A549 treated with Hydrocortisone at 1 μM for 4 hours (cell line): ENCODE data around the gene UFSP2. TPM values are rescaled to one million over a fixed set of nuclear protein-coding genes. Genes with fewer than 3 reads are reported as not detected.

Experiments used
- total RNA-seq: library from RNA; stranded (reverse); fragments of 200-300 nt; extraction: Qiagen RNA extraction; gene quantifications from 5 replicates; pipeline ENCODE4 v1.2.3, GENCODE V29; 2022

UFSP2 gene, protein sequence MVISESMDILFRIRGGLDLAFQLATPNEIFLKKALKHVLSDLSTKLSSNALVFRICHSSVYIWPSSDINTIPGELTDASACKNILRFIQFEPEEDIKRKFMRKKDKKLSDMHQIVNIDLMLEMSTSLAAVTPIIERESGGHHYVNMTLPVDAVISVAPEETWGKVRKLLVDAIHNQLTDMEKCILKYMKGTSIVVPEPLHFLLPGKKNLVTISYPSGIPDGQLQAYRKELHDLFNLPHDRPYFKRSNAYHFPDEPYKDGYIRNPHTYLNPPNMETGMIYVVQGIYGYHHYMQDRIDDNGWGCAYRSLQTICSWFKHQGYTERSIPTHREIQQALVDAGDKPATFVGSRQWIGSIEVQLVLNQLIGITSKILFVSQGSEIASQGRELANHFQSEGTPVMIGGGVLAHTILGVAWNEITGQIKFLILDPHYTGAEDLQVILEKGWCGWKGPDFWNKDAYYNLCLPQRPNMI
- 11.0 to 14.6 TPM (median 12.7 TPM) in 5 replicates for total RNA-seq

DNA sequence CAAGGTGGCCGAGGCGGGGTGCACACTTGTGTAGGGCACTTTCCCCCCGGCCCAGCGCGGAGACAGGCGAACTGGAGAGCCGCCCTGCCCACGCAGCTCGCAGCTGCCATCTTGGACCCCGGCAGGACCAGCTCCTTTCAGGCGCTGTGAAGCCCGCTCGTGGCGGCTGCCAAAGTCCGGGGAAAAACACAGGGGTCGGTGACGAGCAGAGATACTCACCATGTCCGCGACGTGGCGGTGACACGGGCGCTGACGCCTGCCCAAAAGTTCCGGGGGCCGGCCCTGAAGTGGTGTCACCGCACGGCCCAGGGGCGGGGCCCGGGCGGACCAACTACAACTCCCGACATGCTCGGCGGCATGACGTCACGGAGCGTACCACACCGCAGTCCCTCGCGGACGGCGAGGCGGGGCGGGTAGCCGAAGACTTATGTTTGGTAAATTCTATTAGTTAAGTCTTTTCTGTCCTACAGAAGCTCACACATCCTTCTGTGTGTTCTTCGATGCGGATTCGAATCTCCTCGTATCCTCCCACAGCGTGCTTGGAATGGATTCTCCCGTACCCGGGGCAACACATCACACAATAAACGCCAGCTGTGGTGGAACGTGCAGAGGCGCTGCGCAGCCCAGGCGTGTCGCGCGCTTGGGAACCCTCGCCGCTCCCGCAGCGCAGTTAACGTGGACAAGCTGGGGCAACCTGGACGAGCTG, at the start of gene UFSP2:
TSS of gene UFSP2 (minus strand) at position 318 of the 706 bp plus-strand sequence. CDS start at position 222, 96 bp downstream.

DNA sequence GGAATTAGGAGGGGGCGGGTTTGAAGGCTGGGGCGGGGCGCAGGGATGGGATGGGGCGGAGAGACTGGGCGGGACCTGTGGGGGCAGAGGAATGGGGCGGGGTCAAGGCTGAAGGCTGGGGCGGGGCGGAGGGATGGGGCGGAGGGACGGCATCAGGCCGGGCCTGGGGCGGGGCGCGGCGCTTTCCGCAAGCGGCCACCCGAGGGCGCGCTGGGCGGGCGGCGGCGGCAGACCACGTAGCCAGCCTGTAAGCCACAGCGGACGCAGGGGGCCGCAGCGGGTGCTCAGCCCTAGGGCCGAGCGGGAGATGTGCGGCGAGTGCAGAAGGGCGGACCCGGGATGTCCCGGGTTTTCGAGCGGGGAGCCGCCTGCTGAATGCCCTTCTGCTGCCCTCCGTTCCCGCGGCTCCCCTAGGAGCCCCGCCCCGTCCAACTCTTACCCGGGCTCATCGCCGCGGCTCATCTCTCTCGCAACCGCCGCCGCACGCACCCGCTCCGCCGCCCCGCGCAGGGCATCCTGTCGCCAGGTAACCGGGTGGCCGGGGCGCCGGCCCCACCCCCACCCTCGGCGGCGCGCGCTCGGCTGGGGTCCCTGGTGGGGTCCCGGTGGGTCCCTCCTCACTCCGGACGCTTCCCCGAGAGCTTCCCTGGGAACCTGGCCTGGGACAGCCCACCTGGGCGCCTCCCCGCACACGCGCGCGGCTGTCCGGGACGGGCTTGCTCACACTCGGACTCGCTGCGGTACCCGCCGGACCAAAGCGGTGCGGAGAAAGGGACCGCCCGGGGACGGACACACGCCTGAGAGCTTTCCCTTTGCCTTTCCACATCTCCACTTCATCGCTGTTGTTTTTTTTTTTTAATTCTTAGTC, 45.7 kb upstream of the UFSP2 start, which contains the start of gene CCDC110:
TSS of gene CCDC110 (minus strand) at position 499 of the 868 bp plus-strand sequence. CDS start at position 449, 50 bp downstream.

DNA sequence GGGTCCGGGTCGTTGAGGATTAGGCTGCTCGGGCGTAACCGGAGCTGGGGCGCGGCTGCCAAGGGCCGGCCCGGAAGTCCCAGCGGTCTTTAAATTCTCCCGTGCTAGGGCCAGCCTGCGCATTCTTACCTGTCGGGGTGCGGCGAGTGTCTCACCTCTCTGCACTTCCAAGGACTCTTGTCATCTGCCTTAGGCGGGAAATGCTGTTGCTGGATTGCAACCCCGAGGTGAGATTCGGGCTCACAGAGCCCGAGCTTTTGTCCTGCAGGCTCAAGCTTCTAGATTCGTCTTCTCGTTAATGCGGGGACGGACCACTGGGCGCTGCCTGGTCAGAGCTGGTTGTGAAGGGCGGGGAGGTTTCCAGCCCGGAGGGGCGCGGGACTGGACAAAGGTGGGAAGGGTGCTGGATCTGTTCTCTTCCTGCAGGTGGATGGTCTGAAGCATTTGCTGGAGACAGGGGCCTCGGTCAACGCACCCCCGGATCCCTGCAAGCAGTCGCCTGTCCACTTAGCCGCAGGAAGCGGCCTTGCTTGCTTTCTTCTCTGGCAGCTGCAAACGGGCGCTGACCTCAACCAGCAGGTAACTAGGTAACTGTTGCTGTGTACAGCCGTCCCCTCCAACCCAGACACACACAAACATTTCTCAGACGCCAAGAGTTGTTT, 28.9 kb downstream of the UFSP2 start, which contains the start of gene ANKRD37:
TSS of gene ANKRD37 (plus strand) at position 118 of the 662 bp plus-strand sequence. CDS start at position 201, 83 bp downstream.

DNA sequence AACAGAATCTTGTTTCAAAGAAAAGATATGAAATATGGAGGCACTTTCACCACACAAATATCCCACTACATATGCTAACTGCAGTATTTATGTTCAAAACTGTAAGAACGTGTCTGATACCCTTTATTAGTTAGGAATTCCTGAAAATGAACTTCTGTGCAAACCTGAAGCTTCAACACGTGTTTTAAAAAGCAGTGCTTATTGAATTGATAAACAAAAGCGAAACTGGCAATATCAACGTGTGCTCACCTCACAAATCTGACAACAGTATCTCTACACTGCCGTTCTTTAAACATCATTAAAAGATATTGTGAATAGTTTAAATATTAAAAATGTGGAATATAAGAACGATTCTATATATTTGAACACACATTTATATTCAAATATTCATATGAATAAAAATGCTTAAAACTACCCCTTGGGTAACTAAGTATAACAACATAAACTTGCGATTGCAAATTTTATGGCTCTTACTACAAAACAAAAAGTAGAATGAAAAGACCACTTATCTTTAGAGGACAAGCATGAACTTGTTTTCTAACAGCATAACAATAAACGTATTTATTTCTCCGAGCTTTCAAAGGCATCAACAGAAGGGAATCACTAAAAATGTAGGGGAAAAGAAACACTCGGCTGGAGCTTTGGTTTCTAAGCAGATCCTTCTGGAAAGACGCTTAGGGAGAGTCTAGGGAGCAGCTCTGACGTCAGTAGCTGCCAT, 30.4 kb downstream of the UFSP2 start, which contains the start of gene LRP2BP:
TSS of gene LRP2BP (minus strand) at position 687 of the 718 bp plus-strand sequence. CDS start 17,738 bp downstream, outside the sequence.

Other genes with a start within 250 kb of the UFSP2 start
- 7.6 to 15.2 TPM (median 12.0 TPM) in 5 replicates for gene CFAP97, start 222.0 kb downstream of the UFSP2 start, total RNA-seq
- gene SNX25, start 216.4 kb downstream of the UFSP2 start, total RNA-seq: 6.3 to 8.7 TPM (median 8.2 TPM) in 5 replicates
- gene LRP2BP, start 30.0 kb downstream of the UFSP2 start, total RNA-seq: 0.06 to 0.17 TPM (median 0.13 TPM) in 5 replicates
- gene ANKRD37, start 29.1 kb downstream of the UFSP2 start, total RNA-seq: 2.2 to 4.0 TPM (median 3.2 TPM) in 5 replicates
- gene CCDC110, start 45.8 kb upstream of the UFSP2 start, total RNA-seq: not detected in 5 replicates
- gene PDLIM3, start 109.5 kb upstream of the UFSP2 start, total RNA-seq: 0.10 to 0.54 TPM (median 0.24 TPM) in 5 replicates